AG09319 (cell line): ENCODE results near the gene GAREM1.
A peak's percentile ranks its signal among the peaks of the same experiment; 100 is the strongest.
"Not testable (repeated sequence)": the region's sequence is repeated elsewhere in the genome, so short reads cannot be mapped to it uniquely, and the experiment has no call there.

Source experiments
- DNase-seq: peaks from one replicate; pipeline ENCODE4 v3.0.0-alpha.2; 2010; ENCODE audit warnings: low read depth; ENCODE audit errors: extremely low read depth
- TF ChIP-seq, protein P1 (sequence below): IDR thresholded peaks from 2 replicates; pipeline ENCODE4 v1.5.1; 2011; ENCODE audit warnings: low read depth, mild to moderate bottlenecking, inconsistent platforms, low read length, moderate library complexity

GAREM1 gene

DNA sequence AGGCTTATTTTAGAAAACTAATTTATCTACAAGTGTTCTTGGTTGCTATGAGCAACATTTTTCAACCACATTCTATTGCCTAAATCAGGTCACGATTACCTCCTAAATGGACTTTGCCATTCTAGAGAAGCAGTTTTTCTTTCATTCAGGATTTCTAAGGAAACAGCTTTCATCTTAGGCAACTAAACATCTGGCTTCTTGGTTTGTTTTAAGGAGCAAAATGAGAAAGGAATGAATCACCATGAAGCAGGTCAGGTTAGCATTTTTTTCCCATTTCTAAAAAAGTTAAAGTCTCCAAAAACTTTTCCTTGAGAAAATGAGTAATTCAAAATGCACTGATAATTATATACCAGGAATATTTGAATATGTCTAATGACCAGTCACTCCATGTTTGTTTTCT lies 114.8 kb downstream of the GAREM1 start:
- peak; percentile 49 for DNase-seq
- TF ChIP-seq, protein P1, sequence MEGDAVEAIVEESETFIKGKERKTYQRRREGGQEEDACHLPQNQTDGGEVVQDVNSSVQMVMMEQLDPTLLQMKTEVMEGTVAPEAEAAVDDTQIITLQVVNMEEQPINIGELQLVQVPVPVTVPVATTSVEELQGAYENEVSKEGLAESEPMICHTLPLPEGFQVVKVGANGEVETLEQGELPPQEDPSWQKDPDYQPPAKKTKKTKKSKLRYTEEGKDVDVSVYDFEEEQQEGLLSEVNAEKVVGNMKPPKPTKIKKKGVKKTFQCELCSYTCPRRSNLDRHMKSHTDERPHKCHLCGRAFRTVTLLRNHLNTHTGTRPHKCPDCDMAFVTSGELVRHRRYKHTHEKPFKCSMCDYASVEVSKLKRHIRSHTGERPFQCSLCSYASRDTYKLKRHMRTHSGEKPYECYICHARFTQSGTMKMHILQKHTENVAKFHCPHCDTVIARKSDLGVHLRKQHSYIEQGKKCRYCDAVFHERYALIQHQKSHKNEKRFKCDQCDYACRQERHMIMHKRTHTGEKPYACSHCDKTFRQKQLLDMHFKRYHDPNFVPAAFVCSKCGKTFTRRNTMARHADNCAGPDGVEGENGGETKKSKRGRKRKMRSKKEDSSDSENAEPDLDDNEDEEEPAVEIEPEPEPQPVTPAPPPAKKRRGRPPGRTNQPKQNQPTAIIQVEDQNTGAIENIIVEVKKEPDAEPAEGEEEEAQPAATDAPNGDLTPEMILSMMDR = no peak

DNA sequence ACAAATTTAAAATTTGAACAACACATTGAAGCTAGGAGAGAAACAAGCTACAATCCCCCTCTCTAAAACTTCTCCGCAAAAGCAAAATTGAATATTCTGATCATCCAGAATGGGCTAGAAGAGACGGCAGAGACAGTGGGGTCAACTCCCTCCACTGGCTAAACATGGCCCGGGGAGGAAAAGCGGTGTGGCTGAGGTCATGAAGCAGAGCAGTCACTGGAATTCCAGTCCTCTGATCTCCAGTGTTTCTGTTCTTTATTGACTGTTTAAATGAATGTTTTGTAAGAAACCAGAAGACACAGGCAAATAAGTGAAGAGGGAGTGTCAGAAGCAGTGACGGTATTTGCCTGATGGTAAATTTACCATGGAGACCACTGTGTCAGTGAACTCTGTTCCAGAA lies 116.2 kb downstream of the GAREM1 start:
- TF ChIP-seq, protein P1 = no peak
- no peak for DNase-seq

DNA sequence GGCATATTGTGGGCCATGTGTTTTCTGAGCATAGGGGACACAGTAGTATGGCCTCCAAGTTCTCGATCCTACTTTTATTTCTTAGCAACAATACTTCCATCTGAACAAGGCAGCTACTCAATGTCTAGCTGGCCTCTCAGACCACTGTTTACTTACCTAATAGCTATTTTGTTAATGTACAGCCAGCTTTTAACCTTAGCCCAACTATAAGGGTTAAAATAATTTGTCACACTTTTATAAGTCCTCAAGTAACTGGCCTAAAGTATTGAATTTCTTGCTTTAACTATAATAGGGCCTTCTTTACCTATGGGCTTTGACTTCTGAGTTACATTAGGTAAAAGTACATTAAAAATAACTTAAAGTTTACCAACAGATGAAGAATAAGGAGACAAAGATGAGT lies 117.4 kb downstream of the GAREM1 start:
- no peak for DNase-seq
- TF ChIP-seq, protein P1 = no peak

DNA sequence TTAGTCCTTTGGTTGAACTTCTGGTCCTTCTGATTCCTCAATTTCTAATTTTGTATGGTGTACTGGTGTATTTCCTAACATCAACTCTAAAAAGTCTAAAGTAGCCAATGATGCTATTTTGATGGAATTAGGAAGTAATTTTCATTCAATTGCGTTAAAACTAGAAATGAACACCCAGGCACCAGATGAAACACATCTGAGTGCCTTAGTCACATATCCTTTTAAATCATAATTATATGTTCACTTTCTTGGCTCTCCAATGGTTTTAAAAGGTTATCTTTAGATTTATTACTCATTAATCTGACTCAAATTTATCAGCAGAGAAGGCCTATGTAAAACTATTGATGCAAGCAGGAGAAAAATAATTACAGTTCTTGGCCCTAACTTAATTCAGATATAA lies 119.7 kb downstream of the GAREM1 start:
- no peak for DNase-seq
- TF ChIP-seq, protein P1 = no peak

DNA sequence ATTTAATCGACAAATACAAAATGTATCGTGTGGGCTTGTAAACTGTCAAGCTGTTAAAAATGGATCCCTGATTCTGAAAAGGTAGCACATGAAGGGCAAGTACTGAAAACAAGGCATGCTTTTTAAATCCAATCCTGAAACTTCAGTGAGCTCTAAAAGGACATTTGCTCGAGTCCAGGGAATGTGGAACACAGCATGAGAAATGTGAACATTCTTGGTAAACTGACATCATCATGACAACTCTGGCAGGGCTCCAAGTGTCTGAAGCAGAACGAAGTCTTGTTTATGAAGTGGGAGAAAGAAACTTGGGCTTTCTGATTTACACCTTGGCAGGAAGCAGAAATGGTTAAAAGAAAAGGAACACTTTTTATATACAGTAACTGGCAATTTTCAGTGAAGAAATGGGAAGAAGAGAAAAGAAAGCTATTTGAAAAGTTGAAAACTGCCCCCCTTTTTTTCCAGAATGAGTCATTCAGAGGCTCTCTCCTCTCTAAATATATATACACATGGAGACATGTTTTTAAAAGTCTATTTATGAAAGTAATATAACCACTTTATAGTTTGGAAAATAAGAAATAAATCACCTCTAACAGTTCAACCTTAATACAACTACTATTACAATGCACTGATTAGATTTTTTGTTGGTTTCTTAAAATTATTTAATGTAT lies 120.8 kb downstream of the GAREM1 start:
- peak; percentile 79 for DNase-seq
- TF ChIP-seq, protein P1 = no peak

DNA sequence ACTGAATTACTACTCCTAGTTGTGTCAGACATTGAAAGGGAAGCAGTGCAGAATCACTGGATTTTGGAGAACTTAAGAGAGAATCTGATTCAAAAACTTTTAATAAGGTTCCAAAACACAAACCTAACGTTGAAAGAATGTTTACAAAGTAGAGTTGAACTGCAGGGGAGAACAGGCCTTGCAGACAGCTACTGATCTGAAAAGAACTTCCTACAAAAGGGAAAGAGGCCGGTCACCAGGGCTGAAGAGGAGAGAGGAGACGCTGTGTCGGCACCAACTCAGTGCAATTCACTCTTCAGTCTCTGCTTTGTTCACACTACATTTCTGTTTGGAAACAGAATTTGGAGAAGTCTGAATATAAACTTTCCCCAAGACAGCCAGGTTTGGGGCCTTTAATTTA lies 124.0 kb downstream of the GAREM1 start:
- TF ChIP-seq, protein P1 = no peak
- DNase-seq = no peak

DNA sequence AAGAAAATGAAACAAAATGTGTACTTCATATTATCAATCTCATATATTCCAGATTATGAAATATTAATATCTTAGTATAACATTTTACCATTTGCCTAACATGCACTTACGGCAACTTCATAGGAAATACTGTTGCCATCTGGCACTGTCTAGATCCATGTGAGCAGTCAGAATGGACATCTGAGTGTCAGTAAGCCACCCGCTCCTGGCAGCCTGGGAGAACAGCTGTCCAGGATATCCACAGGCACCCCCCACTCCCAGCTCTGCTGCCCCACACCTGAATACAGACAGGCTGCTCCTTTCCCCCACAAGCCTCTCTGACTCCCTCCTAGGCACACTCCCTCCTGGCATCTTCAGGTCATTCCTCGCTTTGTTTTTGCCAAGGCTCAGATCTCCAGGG lies 127.0 kb downstream of the GAREM1 start:
- TF ChIP-seq, protein P1 = no peak
- DNase-seq = no peak

DNA sequence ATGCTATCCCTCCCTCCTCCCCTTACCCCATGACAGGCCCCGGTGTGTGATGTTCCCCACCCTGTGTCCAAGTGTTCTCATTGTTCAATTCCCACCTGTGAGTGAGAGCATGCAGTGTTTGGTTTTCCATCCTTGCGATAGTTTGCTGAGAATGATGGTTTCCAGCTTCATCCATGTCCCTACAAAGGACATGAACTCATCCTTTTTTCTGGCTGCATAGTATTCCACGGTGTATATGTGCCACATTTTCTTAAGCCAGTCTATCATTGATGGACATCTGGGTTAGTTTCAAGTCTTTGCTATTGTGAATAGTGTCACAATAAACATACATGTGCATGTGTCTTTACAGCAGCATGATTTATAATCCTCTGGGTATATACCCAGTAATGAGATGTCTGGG lies 129.6 kb downstream of the GAREM1 start:
- not testable (repeated sequence) for DNase-seq
